ENCODE data around the gene TMEM243.
"Not testable (repeated sequence)": the region's sequence is repeated elsewhere in the genome, so short reads cannot be mapped to it uniquely, and the experiment has no call there.

Gene TMEM243

GRCh38 chr7:87219545-87220025 is at the start of gene TMEM243:
TMEM243 (minus strand) TSS chr7:87219732; CDS start chr7:87219503, 229 bp downstream.
- DNase-seq: peak; percentile 78 to 88 (median 86)

- DNase-seq: no peak
Observed at GRCh38 chr7:87267239-87267900, 47.8 kb upstream of the TMEM243 start.

- no peak for DNase-seq
Observed at GRCh38 chr7:87263537-87263936, 44.0 kb upstream of the TMEM243 start.

GRCh38 chr7:87253589-87254087 is 34.1 kb upstream of the TMEM243 start:
- no peak for DNase-seq

GRCh38 chr7:87245671-87246070 is 26.1 kb upstream of the TMEM243 start:
- not testable (repeated sequence) for DNase-seq

- DNase-seq: not testable (repeated sequence)
Observed at GRCh38 chr7:87238464-87239051, 19.0 kb upstream of the TMEM243 start.

GRCh38 chr7:87234949-87235348 is 15.4 kb upstream of the TMEM243 start:
- DNase-seq: no peak

- DNase-seq: no peak
Observed at GRCh38 chr7:87231711-87232110, 12.2 kb upstream of the TMEM243 start.

- no peak for DNase-seq
Observed at GRCh38 chr7:87231258-87231657, 11.7 kb upstream of the TMEM243 start.

GRCh38 chr7:87226495-87226894 is 7.0 kb upstream of the TMEM243 start:
- no peak for DNase-seq

- no peak for DNase-seq
Observed at GRCh38 chr7:87225696-87226095, 6.2 kb upstream of the TMEM243 start.

GRCh38 chr7:87223666-87224065 is 4.1 kb upstream of the TMEM243 start:
- no peak for DNase-seq

- DNase-seq: no peak
Observed at GRCh38 chr7:87220734-87221215, 1.2 kb upstream of the TMEM243 start.

GRCh38 chr7:87220026-87220733 is 648 bp upstream of the TMEM243 start:
- DNase-seq: peak; percentile 75 to 87 (median 84)

GRCh38 chr7:87218796-87219544 is 562 bp downstream of the TMEM243 start:
- DNase-seq: peak; percentile 19 to 76 (median 48)

- DNase-seq: peak in 2 of 6 experiments; percentile 12 to 48
Observed at GRCh38 chr7:87217983-87218653, 1.4 kb downstream of the TMEM243 start.

- peak; percentile 25 to 83 (median 56) for DNase-seq
Observed at GRCh38 chr7:87216701-87217508, 2.6 kb downstream of the TMEM243 start.

GRCh38 chr7:87215046-87215445 is 4.5 kb downstream of the TMEM243 start:
- no peak for DNase-seq

- no peak for DNase-seq
Observed at GRCh38 chr7:87213811-87214210, 5.7 kb downstream of the TMEM243 start.

GRCh38 chr7:87213252-87213651 is 6.3 kb downstream of the TMEM243 start:
- DNase-seq: no peak

- peak in 2 of 6 experiments; percentile 11 to 20 for DNase-seq
Observed at GRCh38 chr7:87212498-87212897, 7.0 kb downstream of the TMEM243 start.

Data from stimulated activated naive CD4-positive, alpha-beta T cell (primary cell).